GM23248 (cell line): ENCODE data around the gene SLC5A11.

Experiments
- EZH2 ChIP-seq: fragments of 200-600 bp; sonication (generic); IDR thresholded peaks from 2 replicates; pipeline ENCODE4 v1.6.1; 2018; ENCODE audit warnings: antibody characterized with exemption, mild to moderate bottlenecking; ENCODE audit not compliant: insufficient read depth, poor library complexity, severe bottlenecking
- EZH2phosphoT487 ChIP-seq: fragments of 200-600 bp; sonication (generic); IDR thresholded peaks from 2 replicates; pipeline ENCODE4 v1.6.1; 2018; ENCODE audit warnings: antibody characterized with exemption, moderate library complexity, mild to moderate bottlenecking, low read depth; ENCODE audit not compliant: insufficient read depth

DNA sequence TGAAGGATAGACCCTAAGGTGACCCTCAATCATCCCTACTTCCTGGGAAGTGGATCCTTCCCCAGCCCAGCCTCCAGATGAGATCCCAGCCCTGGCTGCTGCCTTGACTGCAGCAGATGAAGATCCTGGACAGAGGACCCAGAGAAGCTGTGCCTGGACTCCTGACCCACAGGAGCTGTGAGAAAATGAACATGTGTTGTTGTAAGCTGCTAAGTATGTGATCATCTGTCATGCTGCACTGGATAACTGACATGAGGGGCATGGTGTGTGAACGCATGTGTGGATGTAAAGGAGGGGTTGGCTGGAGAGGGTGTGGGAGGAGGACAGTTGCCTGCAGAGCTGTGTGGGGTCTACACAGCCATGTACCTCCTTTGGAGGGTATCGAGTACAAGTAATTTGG, 69.3 kb downstream of the SLC5A11 start:
- no peak for TF ChIP-seq EZH2phosphoT487
- TF ChIP-seq EZH2 = no peak
